ENCODE data around the gene COA5.

GRCh38 chr2:98569915-98570314, 38.4 kb downstream of the COA5 start:
- TF ChIP-seq POLR2A (IDR thresholded peaks at IDR 0.05), result no peak
- no peak for TF ChIP-seq CTCF (IDR thresholded peaks at IDR 0.05)
